HG03108 (cell line): ENCODE data around the gene DTX1.

Experiments
- ATAC-seq: cut with Tn5 transposase; IDR thresholded peaks from one replicate; pipeline ENCODE4 v1.9.1; 2021; ENCODE audit warnings: moderate library complexity; ENCODE audit not compliant: unreplicated experiment

DTX1 gene

DNA sequence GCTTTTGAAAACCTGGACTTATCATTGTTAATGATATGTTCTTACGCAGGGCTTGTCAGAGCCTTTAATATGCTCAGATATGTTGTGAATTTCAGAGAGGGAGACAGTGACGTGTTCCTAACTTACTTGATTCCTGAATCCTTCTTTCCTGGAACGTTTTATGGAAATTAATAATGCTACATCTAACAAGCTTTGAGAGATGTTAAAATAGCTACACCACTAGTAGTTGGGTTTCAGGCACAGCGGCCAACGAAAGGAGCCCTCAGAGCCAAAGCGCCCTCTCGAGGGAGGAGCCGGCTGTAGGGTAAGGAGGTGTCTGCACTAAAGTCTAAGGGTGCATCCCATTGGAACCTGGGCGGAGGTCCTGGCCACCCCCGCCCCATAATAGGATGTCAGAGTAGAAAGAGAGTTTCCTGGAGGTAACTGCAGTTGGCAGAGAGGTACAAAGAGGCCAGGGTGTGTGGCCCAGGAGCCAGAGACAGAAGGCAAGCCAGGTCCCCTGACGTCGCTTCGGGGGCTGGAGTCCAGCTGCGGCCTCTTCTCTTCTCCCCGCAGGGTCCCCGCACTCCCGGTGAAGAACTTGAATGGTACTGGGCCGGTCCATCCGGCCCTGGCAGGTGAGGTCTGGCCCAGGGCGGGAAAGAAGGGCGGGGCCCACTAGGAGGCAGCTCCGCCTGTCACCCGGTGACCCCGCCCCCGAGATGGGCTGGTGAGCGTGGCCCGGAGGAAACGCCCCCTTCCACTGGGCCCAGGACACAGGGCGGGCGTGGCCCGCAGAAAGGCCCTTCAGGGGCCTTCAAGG, 36.3 kb downstream of the DTX1 start:
- no peak for ATAC-seq

DNA sequence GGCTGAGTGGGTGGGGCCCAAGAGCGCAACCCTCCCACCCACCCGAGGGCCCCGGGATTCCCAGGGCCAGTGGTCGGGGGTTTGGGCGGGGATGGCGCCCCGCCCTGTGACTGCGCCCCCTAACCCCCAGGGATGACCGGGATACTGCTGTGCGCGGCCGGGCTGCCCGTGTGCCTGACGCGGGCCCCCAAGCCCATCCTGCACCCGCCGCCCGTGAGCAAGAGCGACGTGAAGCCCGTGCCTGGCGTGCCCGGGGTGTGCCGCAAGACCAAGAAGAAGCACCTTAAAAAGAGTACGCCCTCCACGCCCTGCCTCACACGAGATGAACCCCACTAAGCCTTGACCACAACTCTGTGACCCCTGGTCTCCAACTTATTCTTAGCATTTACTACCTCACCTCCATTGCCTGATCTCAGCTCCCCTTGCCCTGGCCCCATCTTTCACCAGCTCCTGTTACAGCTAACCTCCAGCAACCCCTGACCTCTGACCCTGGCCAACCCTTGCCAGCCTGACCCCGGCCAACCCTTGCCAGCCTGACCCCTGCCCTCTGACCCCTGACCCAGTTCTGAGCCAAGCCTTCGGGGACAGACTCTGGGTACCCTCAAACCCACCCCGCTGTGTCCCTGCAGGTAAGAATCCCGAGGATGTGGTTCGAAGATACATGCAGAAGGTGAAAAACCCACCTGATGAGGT, 37.0 kb downstream of the DTX1 start:
- no peak for ATAC-seq

DNA sequence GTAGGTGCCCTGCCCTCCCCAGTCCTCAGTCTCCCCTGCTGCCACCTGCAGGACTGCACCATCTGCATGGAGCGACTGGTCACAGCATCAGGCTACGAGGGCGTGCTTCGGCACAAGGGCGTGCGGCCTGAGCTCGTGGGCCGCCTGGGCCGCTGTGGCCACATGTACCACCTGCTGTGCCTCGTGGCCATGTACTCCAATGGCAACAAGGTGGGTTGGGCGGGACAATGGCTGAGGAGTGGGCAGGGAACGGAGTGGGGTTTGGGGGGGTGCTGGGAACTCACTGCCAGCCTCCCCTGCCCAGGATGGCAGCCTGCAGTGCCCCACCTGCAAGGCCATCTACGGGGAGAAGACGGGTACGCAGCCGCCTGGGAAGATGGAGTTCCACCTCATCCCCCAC, 38.2 kb downstream of the DTX1 start:
- ATAC-seq = no peak

DNA sequence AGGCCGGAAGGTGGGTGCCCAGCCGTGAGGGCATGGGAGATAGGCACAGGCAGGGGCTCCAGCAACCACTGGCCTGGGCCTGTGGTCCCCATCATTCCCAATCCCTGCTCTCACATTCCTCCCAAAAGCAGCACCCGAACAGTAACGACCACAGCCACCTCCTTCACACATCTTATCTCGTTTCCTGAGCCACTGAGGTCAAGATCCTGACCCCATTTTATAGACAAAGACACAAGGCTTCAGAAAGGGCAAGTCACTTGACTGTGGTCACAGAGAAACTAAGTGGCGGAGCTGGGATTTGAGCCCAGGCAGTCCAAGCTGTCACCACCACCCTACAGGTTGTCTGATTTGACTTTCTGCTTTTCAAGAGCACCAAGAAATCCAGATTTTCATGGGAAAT, 38.9 kb downstream of the DTX1 start:
- ATAC-seq = no peak

DNA sequence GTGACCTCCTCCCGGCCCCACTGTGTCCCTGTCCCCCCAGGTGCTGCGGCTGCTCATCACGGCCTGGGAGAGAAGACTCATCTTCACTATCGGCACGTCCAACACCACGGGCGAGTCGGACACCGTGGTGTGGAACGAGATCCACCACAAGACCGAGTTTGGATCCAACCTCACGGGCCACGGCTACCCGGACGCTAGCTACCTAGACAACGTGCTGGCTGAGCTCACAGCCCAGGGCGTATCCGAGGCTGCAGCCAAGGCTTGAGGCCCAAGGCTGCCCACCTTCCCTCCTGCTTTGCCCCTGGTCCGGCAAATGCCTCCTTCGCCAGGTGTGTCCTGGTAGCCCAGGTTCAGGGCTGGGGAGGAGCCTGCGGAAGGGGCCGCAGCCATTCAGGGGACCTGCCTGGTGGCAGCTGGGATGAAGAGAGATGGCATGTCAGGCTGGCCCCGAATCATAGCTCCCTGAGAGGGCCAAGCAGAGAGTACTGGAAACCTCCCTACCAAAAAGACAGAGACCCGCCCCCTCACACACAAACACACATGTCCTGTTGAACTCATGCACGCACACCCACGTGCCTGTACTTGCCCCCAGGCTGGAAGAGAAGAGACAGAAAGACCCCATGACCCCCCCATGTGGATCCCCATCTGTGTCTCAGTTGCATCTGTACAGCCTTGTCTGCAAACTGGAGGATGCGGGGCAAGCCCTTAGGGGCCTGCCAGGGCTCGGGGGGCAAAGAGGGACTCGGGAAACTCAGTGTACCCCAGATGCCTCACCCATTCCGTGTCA, 40.3 kb downstream of the DTX1 start:
- no peak for ATAC-seq

DNA sequence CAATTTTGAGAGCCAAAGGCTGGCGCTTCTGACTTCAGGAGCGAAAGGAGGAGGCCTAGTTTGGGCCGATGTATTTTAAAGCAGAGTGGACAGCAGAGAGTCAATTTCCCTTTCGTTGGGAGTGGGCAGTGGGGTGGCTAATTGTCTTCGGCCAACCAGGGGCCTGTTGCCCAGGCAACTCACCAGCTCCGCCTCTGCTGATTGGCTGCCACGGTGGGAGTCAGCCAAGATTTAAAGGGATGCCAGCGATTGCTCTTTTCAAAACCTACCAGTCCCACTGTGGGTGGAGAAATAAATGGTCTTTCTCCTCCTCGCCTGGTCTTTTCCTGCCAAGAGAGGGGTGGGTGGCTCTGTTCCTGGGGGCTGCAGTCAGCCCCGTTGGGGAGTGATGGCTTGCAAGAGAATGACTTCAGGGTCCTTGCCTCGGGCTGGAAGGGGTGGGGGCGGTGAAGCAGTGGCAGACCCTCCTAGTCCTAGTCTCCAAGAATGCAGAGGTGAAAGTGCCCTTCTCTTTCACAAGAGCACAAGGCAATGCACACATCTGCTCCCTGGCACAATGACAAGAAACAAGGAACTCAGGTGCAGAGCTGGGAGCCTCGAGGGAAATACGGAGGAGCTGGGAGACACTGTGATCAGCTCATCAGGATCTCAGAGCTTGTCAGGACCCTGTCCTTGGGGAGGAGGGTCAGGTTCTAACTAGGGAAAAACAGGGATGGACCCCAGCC, 41.3 kb downstream of the DTX1 start:
- no peak for ATAC-seq

DNA sequence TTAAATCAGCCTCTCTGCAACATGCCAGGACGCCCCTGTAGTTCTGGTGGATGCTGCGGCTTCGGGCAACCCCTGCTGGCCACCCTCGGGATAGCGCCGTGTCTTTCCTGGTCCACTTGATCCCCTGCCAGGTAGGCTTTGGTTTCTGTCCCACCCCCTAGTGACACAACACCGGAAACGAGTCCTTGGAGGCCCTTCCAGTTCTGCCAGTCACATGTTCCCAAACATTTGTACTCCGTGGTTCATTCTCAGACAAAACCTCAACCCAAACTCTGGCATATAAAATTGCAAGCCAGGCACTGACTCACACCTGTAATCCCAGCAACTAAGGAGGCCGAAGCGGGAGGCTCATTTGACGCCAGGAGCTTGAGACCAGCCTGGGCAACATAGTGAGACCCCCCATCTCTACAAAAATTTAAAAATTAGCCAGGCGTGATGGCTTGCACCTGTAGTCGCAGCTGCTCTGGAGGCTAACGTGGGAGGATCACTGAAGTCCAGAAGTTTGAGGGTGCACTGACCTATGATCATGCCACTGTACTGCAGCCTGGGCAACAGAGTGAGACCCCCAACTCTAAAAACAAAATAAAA, 42.0 kb downstream of the DTX1 start:
- ATAC-seq = no peak

DNA sequence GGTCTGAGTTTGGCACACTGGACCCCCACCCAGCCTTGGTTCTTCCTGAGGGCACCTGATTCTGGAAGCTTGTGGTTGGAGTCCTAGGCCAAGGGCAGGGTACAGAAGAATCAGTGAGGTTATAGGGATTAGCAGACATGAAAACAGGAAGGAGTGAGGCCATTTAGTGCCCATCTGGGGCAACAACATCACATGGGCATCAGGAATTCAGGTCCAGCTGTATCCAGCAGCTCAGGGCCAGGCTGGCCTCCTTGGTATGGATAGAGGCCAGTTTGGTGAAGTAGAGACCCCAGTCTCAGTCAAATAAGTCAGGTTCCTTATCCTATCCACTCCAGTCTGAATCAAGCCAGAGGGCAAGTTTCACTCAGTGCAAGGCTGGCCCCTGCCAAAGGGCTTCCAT, 42.8 kb downstream of the DTX1 start:
- no peak for ATAC-seq

DNA sequence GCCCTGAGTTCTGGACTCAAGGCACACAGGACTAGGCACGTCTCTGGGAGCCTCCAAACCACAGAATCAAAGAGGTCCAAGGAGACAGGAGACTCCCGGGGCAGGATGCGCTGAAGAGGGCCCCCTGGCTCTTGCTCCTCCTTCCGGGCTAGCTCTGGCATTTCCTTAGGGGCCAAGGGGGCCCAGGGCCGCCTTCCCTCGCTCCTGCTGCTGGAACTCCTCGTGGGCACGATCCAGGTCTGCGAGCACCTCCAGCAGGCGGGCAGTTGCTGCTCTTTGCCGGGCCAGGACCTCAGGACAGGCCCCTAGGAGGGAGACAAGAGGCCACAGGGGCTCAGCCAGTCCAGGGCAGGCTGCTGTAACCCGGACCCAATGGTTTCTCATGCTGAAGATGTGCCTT, 43.2 kb downstream of the DTX1 start:
- ATAC-seq = no peak

DNA sequence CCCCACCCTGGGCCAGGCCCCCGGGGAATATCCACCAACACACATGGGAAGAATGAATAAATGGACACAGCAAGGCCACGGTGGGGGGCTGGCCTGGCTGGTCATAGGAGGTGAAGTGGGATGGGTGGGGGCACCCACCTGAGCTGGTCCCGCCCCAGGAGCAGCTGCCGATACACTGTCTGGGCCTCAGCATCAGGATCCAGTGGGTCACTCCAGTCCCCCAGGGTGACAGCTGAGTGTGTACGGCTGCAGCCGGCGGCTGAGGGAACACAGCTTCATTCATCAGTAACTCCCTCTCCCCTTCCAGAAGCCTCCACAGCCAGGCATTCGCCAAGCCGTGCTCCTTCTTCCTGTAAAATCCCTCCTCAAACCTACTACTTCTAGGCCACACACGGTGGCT, 45.2 kb downstream of the DTX1 start:
- no peak for ATAC-seq

DNA sequence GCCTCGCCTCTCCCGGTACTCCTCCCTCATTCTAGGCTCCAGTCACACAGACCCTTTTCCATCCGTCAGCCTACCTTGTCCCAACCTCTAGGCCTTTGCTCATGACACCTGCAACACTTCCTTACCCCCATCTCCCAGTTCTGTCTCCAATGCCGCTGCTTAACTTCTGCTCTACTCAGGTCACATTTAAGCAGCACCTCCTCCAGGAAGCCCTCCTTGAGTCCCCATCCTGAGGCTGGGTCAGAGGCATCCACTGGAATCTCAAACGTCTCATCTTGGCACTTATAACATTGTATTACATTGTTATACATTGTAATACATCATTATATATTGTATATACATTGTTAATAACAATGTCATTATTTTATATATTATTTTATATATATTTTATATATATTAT, 46.3 kb downstream of the DTX1 start:
- ATAC-seq = no peak

DNA sequence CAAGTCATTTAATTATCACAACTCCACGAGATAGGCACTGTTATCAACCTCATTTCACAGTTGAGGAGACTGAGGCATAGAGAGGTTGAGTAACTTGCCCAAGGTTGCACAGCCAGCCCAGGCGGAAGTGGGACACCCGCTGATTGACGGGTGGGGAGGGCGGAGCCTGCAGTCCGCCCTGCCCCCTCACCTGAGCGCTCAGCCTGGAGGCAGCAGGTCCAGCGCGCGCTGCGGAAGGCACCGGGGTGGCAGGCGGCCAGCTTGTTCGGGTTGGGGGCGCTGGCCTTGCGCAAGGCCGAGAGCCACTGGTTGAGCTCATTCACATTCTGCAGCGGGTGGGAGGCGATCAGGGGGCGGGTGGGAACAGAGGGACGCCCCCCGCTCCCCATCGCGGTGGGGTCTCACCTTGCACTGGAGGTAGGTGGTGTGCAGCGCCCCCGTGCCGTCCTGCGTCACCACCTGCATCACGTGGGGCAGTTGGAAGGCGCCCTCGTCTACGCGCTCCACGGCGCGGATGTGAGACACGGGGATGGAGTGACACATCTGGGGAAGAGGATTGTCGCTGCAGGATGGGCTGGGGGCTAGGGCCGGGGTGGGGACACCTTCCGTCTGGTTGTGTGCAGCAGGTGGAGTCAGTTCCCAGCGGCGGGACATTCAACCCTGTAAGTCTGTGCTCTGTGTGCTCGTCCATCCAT, 47.4 kb downstream of the DTX1 start:
- no peak for ATAC-seq

DNA sequence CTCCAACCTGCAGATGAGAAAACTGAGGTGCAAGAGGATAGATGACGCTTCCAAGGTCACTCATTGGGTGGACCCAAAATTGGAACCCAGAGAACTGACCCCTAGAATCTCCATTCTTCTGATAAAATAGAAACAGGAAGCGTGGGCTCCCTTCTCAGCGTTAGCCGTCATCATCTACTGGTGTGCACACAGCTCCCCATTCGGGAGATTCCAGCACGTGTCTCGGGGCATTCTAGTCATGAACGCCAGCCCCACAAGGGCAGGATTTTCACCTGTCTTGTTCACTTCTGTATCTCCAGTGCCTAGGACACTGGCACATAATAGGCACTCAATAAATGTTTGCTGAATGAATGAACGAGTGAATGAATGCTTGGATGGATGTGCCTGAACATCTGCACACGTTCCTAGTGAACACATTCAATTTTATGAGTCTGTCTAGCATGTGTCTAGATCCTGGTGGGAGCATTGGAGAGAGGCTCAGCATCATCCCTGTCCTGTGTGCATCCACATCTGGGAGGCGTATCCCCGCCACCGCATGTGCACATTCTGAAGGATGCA, 48.5 kb downstream of the DTX1 start:
- ATAC-seq = no peak

DNA sequence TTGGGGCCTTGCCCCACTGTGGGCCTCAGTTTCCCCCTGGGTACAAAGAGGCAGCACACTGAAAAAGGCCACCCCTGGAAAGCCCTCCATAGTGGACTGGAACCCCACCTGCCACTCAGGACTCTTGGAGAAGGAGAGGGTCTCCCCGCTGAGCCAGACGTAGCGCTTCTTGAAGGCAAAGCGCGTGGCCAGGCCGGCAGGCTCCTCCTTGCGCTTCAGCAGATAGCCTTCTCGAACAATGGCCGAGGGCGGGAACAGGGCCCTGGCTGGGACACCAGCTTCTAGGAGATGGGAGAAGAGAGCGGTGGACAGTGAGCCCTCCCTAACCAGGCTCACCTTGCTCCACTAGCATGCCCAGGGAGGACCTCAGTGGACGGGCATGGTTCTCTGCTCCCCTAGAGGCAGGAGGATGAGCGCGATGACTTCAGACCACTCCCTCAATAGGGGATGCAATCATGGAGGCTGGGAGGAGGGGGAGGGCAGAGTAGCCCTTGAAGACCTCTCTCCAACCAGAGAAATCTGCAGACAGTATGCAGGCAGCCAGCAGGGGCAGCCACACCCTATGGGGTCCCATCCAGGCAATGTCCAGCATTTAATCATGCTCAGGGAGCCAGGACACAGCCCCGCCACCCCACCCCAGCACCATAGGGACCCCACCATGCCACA, 49.2 kb downstream of the DTX1 start:
- ATAC-seq = no peak

DNA sequence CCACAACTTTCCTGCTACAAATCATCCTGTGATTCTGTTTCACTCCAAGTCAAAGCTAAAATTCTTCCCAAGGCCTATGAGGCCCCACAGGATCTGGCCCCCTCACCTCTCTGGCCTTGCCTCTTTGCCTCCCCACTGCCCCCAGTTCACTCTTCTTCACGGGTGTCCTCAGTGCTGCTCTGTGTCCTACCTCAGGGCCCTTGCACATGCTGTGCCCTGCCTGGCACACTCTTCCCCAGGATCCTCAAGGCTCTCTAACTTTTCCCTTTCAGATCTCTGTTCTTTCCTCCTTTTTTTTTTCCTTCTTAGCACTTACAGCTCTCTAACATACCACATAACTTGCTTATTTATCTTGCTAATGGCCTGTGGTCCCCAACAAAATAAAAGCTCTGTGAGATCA, 49.8 kb downstream of the DTX1 start:
- no peak for ATAC-seq

DNA sequence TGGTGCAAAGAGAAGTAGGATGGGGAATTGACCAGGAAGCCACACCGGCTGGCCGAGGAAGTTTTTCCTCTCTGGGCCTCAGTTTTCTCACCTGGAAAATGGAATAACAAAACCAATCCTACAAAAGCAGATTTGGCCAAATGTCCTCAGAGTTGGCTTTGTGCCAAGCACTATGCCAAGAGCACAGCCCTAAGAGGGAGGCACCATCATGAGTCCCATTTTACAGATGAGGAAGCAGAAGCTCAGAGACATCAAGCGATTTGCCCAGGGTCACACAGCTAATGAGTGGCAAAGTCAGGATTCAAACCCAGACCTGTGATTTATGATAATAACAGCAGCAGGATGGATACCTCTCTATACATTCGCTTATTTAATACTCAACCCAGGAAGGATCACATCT, 51.8 kb downstream of the DTX1 start:
- ATAC-seq = no peak

DNA sequence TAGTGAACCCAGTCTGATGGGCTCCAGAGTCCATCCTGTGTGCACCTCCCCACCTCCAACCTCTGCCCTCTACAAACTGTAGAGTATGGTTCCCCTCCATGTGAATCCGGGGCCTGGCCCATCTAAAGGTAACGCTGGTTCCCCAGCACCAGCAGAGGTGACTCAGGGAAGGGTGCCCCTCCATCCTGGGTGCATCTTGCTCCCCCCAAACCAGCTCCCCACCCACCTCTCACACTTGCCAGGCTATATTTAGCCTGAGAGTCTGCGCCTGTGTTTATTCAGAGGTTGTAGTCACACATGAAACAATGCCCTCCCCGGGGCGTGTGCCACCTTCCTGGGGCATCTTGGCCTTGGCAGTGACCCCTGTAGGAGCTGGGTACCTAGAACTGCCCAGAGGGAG, 52.8 kb downstream of the DTX1 start:
- no peak for ATAC-seq

DNA sequence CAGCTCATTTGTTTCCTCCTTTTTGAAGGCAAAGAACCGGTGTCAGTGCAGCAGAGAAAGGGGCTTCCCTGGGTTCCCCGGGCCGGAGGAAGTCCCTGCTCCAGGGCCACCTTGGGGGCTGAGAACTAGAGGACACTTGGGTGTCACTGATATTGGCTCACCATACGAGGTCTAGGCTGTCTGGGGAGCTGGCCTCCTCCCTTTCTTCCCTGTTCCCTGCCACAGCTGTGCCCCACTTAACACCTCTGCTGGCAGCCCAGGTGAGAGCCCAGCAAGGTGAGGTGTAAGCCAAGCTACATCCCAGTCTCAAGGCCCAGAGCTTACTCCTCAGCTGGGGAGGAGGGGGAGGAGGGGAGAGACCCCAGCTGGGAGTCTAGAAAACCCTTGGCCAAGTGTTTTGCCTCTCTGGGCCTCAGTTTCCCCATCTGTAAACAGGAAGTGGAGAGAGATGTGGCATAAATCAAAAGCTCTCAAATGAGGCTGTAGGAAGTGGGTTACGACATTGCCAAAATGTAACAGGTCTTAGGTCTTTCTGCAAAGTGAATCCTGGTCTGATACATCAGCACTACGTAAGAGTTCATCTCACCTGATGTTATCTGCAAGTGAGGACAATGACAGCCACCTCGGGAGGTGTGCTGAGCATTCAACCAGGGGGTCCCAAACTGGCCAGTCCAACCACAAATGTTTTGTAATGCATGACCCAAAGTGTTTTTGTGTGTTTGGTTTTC, 53.5 kb downstream of the DTX1 start:
- ATAC-seq = no peak

DNA sequence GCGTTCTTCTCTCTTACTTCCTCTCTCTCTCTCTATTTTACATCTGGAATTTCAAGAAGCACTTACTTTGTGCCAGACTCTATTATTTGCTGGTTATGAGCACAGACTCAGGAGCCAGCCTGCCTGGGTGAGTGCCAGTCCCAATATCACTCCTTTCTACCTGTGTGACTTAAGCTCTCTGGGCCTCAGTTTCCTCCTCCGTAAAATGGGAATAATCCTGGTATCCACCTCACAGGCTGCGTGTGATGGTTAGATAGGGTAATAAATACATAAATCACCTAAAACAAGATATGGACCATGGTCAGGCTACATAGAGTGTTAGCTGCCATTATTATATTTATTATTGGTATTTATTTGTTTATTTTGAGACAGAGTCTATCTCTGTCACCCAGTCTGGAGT, 54.7 kb downstream of the DTX1 start:
- no peak for ATAC-seq
